ENCODE data around the gene PRKAR2A.

DNA sequence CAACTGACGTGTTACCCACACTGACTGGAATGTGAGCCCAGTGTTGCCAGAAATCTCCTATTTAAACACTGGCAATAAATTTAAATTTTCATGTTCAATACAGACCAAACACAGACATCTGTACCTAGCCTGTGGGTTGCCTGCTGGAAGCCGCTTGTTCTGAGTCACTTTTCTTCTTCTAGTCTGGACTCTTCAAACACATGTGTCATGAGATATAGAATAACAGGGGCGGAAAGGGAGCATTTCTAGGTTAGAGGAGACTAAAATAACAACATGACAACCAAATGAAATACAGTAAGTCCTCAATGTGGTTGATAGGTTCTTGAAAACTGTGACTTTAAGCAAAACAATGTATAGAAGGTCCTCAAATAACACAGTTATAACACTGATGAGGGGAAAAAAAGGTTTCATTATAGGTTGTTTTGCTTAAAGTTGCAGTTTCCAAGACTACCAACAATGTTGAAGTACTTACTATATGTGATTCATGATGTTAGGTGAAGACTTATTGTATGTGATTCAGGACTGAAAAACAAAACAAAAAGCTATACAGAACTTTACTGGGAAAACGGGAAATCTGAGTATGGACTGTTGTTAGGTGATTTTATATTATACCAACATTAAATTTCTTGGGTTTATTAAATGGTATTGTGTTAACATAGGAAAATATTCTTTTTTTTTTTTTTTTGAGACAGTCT is 63.1 kb downstream of the PRKAR2A start:
- TF ChIP-seq, protein P1, sequence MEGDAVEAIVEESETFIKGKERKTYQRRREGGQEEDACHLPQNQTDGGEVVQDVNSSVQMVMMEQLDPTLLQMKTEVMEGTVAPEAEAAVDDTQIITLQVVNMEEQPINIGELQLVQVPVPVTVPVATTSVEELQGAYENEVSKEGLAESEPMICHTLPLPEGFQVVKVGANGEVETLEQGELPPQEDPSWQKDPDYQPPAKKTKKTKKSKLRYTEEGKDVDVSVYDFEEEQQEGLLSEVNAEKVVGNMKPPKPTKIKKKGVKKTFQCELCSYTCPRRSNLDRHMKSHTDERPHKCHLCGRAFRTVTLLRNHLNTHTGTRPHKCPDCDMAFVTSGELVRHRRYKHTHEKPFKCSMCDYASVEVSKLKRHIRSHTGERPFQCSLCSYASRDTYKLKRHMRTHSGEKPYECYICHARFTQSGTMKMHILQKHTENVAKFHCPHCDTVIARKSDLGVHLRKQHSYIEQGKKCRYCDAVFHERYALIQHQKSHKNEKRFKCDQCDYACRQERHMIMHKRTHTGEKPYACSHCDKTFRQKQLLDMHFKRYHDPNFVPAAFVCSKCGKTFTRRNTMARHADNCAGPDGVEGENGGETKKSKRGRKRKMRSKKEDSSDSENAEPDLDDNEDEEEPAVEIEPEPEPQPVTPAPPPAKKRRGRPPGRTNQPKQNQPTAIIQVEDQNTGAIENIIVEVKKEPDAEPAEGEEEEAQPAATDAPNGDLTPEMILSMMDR (IDR thresholded peaks at IDR 0.05; ENCODE audit: extremely low read depth in 1 of 2, insufficient read depth in 1 of 2, low read depth in 1 of 2, low read length in 2 of 2), result no peak
- no peak for TF ChIP-seq JUN (IDR thresholded peaks at IDR 0.05; ENCODE audit: borderline replicate concordance, insufficient read depth, insufficient read length, low read depth)
- TF ChIP-seq, protein P2, sequence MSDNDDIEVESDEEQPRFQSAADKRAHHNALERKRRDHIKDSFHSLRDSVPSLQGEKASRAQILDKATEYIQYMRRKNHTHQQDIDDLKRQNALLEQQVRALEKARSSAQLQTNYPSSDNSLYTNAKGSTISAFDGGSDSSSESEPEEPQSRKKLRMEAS (IDR thresholded peaks at IDR 0.05; ENCODE audit: insufficient read depth, insufficient read length), result no peak
- no peak for TF ChIP-seq EZH2 (IDR thresholded peaks at IDR 0.05; ENCODE audit: borderline replicate concordance, low read depth, low read length, severe bottlenecking)
- no peak for TF ChIP-seq POLR2A (IDR thresholded peaks at IDR 0.05; ENCODE audit: low read depth, low read length)
- TF ChIP-seq POLR2AphosphoS5 (IDR thresholded peaks at IDR 0.05; ENCODE audit: insufficient read depth, low read depth, low read length), result no peak
- TF ChIP-seq GATA2 (IDR thresholded peaks at IDR 0.05; ENCODE audit: insufficient read depth, insufficient read length, low read depth, low read length), result no peak
- TF ChIP-seq MYC (IDR thresholded peaks at IDR 0.05; ENCODE audit: low read depth, low read length), result no peak

Data from endothelial cell of umbilical vein (primary cell).